IPS-15b (cell line): ENCODE measurements around the gene TTC3.
"Not testable (repeated sequence)": the region's sequence is repeated elsewhere in the genome, so short reads cannot be mapped to it uniquely, and the experiment has no call there.

ENCODE experiments used
- H3K27me3 ChIP-seq: one replicate; pipeline ENCODE4 v1.6.1; 2013; ENCODE audit warnings: low read length; ENCODE audit not compliant: control insufficient read depth, insufficient read depth
- H3K36me3 ChIP-seq: one replicate; pipeline ENCODE4 v1.6.1; 2013; ENCODE audit warnings: low read length; ENCODE audit not compliant: control insufficient read depth, insufficient read depth
- H3K4me1 ChIP-seq: one replicate; pipeline ENCODE4 v1.6.1; 2013; ENCODE audit warnings: mild to moderate bottlenecking, low read length; ENCODE audit not compliant: control insufficient read depth, insufficient read depth
- H3K4me3 ChIP-seq: one replicate; pipeline ENCODE4 v1.5.1; 2013; ENCODE audit warnings: low read depth, low read length
- H3K9ac ChIP-seq: one replicate; pipeline ENCODE4 v1.6.1; 2013; ENCODE audit warnings: low read depth, mild to moderate bottlenecking, low read length
- H3K9me3 ChIP-seq: one replicate; pipeline ENCODE4 v1.6.1; 2013; ENCODE audit warnings: mild to moderate bottlenecking, low read length; ENCODE audit not compliant: control insufficient read depth, insufficient read depth

TTC3 gene

DNA sequence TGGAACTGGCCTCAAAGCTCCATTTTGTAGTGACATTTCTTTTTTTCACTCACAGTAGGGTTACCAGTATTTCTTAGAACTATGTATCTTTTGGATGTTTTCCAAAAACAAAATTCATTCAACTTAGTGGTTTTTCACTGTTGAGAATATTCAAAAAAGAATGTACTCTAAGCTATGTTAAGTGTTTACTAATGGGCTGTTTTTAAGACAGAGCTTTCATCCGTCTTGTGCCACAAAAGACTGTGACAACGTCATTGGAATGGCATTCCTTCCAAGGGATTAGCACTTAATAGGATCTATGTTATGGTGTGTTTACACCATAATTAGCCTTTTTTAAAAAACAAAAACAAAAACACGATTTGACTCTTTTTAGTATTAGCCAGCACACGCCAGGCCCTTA lies 66.8 kb downstream of the TTC3 start:
- Histone ChIP-seq H3K4me1 (peaks cover 5% of the 10 kb centered on the region), H3K9me3 (no peaks in the 10 kb centered on the region), H3K27me3 (no peaks in the 10 kb centered on the region), H3K9ac (no peak overlapping the region), H3K4me3 (no peak overlapping the region), H3K36me3 (no peaks in the 10 kb centered on the region)

DNA sequence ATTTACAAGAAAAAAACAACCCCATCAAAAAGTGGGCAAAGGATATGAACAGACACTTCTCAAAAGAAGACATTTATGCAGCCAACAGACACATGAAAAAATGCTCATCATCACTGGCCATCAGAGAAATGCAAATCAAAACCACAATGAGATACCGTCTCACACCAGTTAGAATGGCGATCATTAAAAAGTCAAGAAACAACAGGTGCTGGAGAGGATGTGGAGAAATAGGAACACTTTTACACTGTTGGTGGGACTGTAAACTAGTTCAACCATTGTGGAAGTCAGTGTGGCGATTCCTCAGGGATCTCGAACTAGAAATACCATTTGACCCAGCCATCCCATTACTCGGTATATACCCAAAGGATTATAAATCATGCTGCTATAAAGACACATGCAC lies 70.3 kb downstream of the TTC3 start:
- H3K9ac ChIP-seq, H3K27me3 ChIP-seq, H3K4me3 ChIP-seq, H3K36me3 ChIP-seq, H3K9me3 ChIP-seq: not testable (repeated sequence)
- H3K4me1 ChIP-seq = peaks cover 12% of the 10 kb centered on the region

GRCh38 chr21:37145635-37146111 lies 72.6 kb downstream of the TTC3 start:
- H3K9me3 ChIP-seq = no peaks in the 10 kb centered on the region
- no peak overlapping the region for H3K9ac ChIP-seq
- H3K36me3 ChIP-seq = no peaks in the 10 kb centered on the region
- no peak overlapping the region for H3K4me3 ChIP-seq
- H3K27me3 ChIP-seq = no peaks in the 10 kb centered on the region
- peaks cover 7% of the 10 kb centered on the region for H3K4me1 ChIP-seq

- no peak overlapping the region for H3K4me3 ChIP-seq
- H3K9me3 ChIP-seq = no peaks in the 10 kb centered on the region
- peaks cover 7% of the 10 kb centered on the region for H3K4me1 ChIP-seq
- H3K36me3 ChIP-seq = no peaks in the 10 kb centered on the region
- no peaks in the 10 kb centered on the region for H3K27me3 ChIP-seq
- no peak overlapping the region for H3K9ac ChIP-seq
Observed at GRCh38 chr21:37146320-37147235, 73.5 kb downstream of the TTC3 start.

DNA sequence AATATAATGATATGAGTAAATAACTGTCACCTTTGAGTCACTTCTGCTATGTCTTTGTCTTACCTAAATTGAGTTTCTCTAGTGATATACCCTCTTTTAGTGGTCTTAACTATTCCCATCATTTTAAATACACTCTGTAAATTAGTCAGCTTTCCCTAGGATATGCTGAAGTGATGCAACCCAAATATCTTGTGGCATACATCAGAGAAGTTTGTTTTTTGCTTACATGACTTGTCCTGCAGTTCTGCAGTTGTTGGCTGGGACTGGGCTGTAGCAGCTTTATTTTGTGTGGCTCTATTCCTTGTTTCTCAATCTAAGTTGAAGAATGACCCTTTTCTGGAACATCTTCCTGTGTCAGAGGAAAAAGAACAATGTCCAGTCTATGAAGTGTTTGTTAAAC lies 76.4 kb downstream of the TTC3 start:
- no peaks in the 10 kb centered on the region for H3K36me3 ChIP-seq
- H3K4me1 ChIP-seq = peaks cover 7% of the 10 kb centered on the region
- no peaks in the 10 kb centered on the region for H3K9me3 ChIP-seq
- no peak overlapping the region for H3K9ac ChIP-seq
- H3K27me3 ChIP-seq = no peaks in the 10 kb centered on the region
- no peak overlapping the region for H3K4me3 ChIP-seq

GRCh38 chr21:37153196-37153934 lies 80.3 kb downstream of the TTC3 start:
- no peaks in the 10 kb centered on the region for H3K27me3 ChIP-seq
- H3K4me1 ChIP-seq = no peaks in the 10 kb centered on the region
- H3K9ac ChIP-seq = no peak overlapping the region
- no peaks in the 10 kb centered on the region for H3K36me3 ChIP-seq
- no peaks in the 10 kb centered on the region for H3K9me3 ChIP-seq
- no peak overlapping the region for H3K4me3 ChIP-seq

DNA sequence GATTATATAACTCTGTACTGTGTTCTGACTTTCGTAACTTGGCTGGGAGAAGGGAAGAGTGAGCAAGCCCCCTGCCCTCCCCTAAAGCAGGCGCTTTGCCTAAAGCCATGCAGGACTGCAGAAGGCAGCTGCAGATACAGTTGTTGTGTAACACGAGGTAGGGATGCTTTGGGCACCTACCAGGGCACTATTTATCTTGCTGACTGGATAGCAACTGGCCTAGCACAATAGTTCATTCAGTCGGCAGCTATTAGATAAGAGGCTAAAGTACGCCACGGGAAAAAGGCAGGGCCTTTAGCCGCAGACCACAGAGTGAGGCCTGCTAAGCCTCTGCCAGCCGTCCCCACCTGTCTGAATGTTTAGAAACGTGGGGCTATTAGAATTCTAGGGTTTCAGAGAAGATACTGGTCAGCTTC lies 80.9 kb downstream of the TTC3 start:
- Histone ChIP-seq H3K4me3 (no peak overlapping the region), H3K4me1 (no peaks in the 10 kb centered on the region), H3K36me3 (no peaks in the 10 kb centered on the region), H3K27me3 (no peaks in the 10 kb centered on the region), H3K9me3 (no peaks in the 10 kb centered on the region), H3K9ac (no peak overlapping the region)

DNA sequence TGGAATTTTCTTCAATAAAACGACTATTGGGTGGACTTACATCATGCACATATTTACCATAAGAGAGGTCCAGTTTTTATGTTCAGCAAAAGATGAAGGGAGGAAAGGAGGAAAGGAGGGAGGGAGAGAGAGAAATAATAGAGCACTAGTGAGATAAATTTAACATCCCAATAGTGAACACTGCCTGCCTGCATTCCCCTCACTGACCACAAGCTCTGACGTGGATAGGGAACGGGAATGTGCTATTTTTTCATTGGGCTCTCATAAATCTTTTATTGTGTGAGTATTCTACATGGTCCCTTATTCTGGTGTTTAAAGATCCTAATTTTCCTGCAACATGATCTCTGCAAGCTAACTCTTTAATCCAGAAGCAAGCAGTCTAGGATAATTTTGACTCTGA lies 82.1 kb downstream of the TTC3 start:
- Histone ChIP-seq H3K4me1 (no peaks in the 10 kb centered on the region), H3K9ac (no peak overlapping the region), H3K4me3 (no peak overlapping the region), H3K27me3 (no peaks in the 10 kb centered on the region), H3K36me3 (no peaks in the 10 kb centered on the region), H3K9me3 (no peaks in the 10 kb centered on the region)

DNA sequence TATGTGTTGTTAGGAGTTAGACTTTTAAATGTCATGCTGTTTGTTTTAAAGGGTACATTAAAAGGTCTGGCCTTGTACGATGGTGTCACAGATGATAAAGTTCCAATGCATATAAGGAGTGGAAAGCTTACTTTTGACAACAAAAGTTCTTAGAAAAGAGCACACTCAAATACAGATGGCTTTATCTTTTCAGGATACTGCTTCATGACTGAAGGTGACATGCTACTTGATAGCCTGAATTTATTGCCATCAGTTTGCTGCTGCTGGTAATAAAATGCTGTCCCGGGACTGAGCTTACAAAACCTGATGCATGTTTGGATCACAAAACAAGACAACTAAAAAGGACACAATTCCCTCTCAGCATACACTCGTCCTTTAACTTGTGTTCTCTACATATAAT lies 84.9 kb downstream of the TTC3 start:
- Histone ChIP-seq H3K4me3 (no peak overlapping the region), H3K4me1 (no peaks in the 10 kb centered on the region), H3K9ac (no peak overlapping the region), H3K27me3 (no peaks in the 10 kb centered on the region), H3K36me3 (no peaks in the 10 kb centered on the region), H3K9me3 (no peaks in the 10 kb centered on the region)

- Histone ChIP-seq H3K4me1 (no peaks in the 10 kb centered on the region), H3K9me3 (no peaks in the 10 kb centered on the region), H3K9ac (no peak overlapping the region), H3K4me3 (no peak overlapping the region), H3K27me3 (no peaks in the 10 kb centered on the region), H3K36me3 (no peaks in the 10 kb centered on the region)
Observed at GRCh38 chr21:37159053-37159776, 86.2 kb downstream of the TTC3 start.

- Histone ChIP-seq H3K9ac (no peak overlapping the region), H3K9me3 (no peaks in the 10 kb centered on the region), H3K36me3 (no peaks in the 10 kb centered on the region), H3K4me1 (no peaks in the 10 kb centered on the region), H3K4me3 (no peak overlapping the region), H3K27me3 (no peaks in the 10 kb centered on the region)
Observed at GRCh38 chr21:37159949-37160348, 86.9 kb downstream of the TTC3 start.
